Adrenal gland (tissue), 12 donors: ENCODE data around the gene MRPS12. TPM values are rescaled to one million over a fixed set of nuclear protein-coding genes. Genes with fewer than 3 reads are reported as not detected.

ENCODE experiments used
- DNase-seq, 7 donors: peaks; one replicate each; pipeline ENCODE4 v3.0.0-alpha.2; 2019 to 2020
- H3K27ac ChIP-seq, 5 donors: fragments of 200-600 bp; sonication (generic) in 4 of 5; 1 replicate in 3 of 5; 2 replicates in 2 of 5; pipeline versions ENCODE4 v1.5.1 to v1.8.0; 2016 to 2020; ENCODE audit warnings: mild to moderate bottlenecking in 1 of 5
- H3K27me3 ChIP-seq: fragments of 200-600 bp; 2 replicates; pipeline ENCODE4 v1.8.0; 2021
- H3K36me3 ChIP-seq, 2 donors: fragments of 200-600 bp; replicated peaks in 1 of 2; 1 replicate in 1 of 2; 2 replicates in 1 of 2; pipeline versions ENCODE4 v1.5.1 to v1.8.0; 2018 to 2022
- H3K4me1 ChIP-seq, 2 donors: fragments of 200-600 bp; replicated peaks in 1 of 2; 1 replicate in 1 of 2; 2 replicates in 1 of 2; pipeline versions ENCODE4 v1.5.1 to v1.8.0; 2018 to 2021
- H3K4me3 ChIP-seq, 4 donors: fragments of 200-600 bp; sonication (generic) in 3 of 4; one replicate each; pipeline ENCODE4 v1.5.1; 2016 to 2018
- H3K9me3 ChIP-seq, 3 donors: fragments of 200-600 bp; sonication (generic) in 1 of 3; replicated peaks in 1 of 3; 1 replicate in 2 of 3; 2 replicates in 1 of 3; pipeline versions ENCODE4 v1.5.1 to v1.8.0; 2016 to 2021
- POLR2A ChIP-seq, 2 donors: fragments of 450-650 bp; IDR thresholded peaks; one replicate each; pipeline ENCODE4 v1.6.1; 2017; ENCODE audit warnings: antibody characterized with exemption in 2 of 2, mild to moderate bottlenecking in 2 of 2, moderate library complexity in 1 of 2
- WGBS, 4 donors: extraction: QIAGEN DNeasy Blood & Tissue Kit in 2 of 4; methylation state at CpG; one replicate each; pipeline versions ENCODE4 v1.1.5 to v1.1.7; 2013 to 2017; 5-methylcytosine and 5-hydroxymethylcytosine counted together
- intact Hi-C, 2 donors: fragments of 100-400 bp; cut with DNase I; formaldehyde crosslinking; loops; one replicate each; pipeline versions ENCODE4 v1.14.1 to v1.15.0; 2022 to 2023
- polyA plus RNA-seq, 3 donors: library from polyadenylated mRNA; stranded (reverse); fragments of 200-250 nt in 2 of 3; fragments of 350-450 nt in 1 of 3; fragmentation: Illumina TruSeq in 1 of 3; extraction: RNeasy Lipid Tissue Mini Kit (QIAGEN cat#74804) in 1 of 3; gene quantifications; one replicate each; pipeline ENCODE4 v1.2.3, GENCODE V29; 2013 to 2014
- total RNA-seq, 9 donors: library from RNA; depleted of rRNA in 4 of 9; stranded (reverse); fragments of >200 nt in 4 of 9; fragments of 120-200 nt in 1 of 9; fragmentation: NEBNext Ultra II Directional in 1 of 9; extraction: Animal tissue kit (Norgen Biotek cat#: 25700) in 1 of 9; gene quantifications; one replicate each; pipeline versions ENCODE4 v1.1.0 to v1.2.4, GENCODE V29; 2013 to 2023
- TF ChIP-seq, protein P1 (sequence below), 6 experiments: fragments of 450-650 bp in 4 of 6; fragments of 200-600 bp in 2 of 6; sonication (generic) in 1 of 6; IDR thresholded peaks; 1 replicate in 5 of 6; 2 replicates in 1 of 6; pipeline versions ENCODE4 v1.5.1 to v1.8.0; 2016 to 2021; ENCODE audit warnings: antibody characterized with exemption in 6 of 6, mild to moderate bottlenecking in 2 of 6, moderate library complexity in 1 of 6
- donor health status: healthy with polysubstance abuse.
- donor health status: Bipolar disorder and iron deficiency.
- donor health status: DM: yes; HTN: yes; CAD: no.
- donor health status: DM: no; HTN: no; CAD: no.
- donor health status: DM: no; HTN: no; CAD: no.
- donor health status: DM: yes; HTN: yes; CAD: no.

Gene MRPS12
- total and polyA plus RNA-seq, 12 donors: 14.6 to 64.4 (median 43.3) TPM

- Histone ChIP-seq H3K27ac (peak overlapping the region in 3 of 5 donors; percentile 46 to 75 (median 48)), H3K27me3 (no peaks in the 10 kb centered on the region), H3K4me1 (peaks cover 6 to 14% of the 10 kb centered on the region in 2 donors), H3K4me3 (peak overlapping the region in 1 of 4 donors; percentile 35), H3K36me3 (peaks cover 0 to 36% of the 10 kb centered on the region in 2 donors), H3K9me3 (no peaks in the 10 kb centered on the region)
- DNase-seq: peak in 2 of 7 donors; percentile 32 to 39
- intact Hi-C loops: no loop called here
- 61 to 66% (median 65%) methylated on average over 4 to 5 of the region's 5 CpGs for WGBS, 4 donors
- no peak for TF ChIP-seq POLR2A (IDR thresholded peaks at IDR 0.05)
- TF ChIP-seq, protein P1, sequence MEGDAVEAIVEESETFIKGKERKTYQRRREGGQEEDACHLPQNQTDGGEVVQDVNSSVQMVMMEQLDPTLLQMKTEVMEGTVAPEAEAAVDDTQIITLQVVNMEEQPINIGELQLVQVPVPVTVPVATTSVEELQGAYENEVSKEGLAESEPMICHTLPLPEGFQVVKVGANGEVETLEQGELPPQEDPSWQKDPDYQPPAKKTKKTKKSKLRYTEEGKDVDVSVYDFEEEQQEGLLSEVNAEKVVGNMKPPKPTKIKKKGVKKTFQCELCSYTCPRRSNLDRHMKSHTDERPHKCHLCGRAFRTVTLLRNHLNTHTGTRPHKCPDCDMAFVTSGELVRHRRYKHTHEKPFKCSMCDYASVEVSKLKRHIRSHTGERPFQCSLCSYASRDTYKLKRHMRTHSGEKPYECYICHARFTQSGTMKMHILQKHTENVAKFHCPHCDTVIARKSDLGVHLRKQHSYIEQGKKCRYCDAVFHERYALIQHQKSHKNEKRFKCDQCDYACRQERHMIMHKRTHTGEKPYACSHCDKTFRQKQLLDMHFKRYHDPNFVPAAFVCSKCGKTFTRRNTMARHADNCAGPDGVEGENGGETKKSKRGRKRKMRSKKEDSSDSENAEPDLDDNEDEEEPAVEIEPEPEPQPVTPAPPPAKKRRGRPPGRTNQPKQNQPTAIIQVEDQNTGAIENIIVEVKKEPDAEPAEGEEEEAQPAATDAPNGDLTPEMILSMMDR (IDR thresholded peaks at IDR 0.05): no peak
These were observed 37.9 kb upstream of the MRPS12 start for GRCh38 chr19:38892841-38893240.

- WGBS, 4 donors: 38 to 60% (median 47%) methylated on average over 1 to 14 of the region's 14 CpGs
- peaks cover 0 to 31% of the 10 kb centered on the region in 2 donors for H3K36me3 ChIP-seq
These were observed 37.4 kb upstream of the MRPS12 start for GRCh38 chr19:38893341-38893771.

GRCh38 chr19:38894968-38895367 is 35.8 kb upstream of the MRPS12 start:
- Histone ChIP-seq H3K27me3 (no peaks in the 10 kb centered on the region), H3K9me3 (no peaks in the 10 kb centered on the region), H3K36me3 (peaks cover 0 to 15% of the 10 kb centered on the region in 2 donors), H3K4me1 (peaks cover 14 to 24% of the 10 kb centered on the region in 2 donors), H3K4me3 (no peak overlapping the region), H3K27ac (no peak overlapping the region)
- no peak for DNase-seq
- TF ChIP-seq, protein P1 (IDR thresholded peaks at IDR 0.05): no peak
- no peak for TF ChIP-seq POLR2A (IDR thresholded peaks at IDR 0.05)
- WGBS, 4 donors: 70 to 77% (median 73%) methylated on average over 9 of the region's 9 CpGs
- intact Hi-C loops: no loop called here

More at GRCh38 chr19:38893341-38893771, 37.4 kb upstream of the MRPS12 start:
- Histone ChIP-seq H3K4me1 (peaks cover 8 to 19% of the 10 kb centered on the region in 2 donors), H3K27ac (peak overlapping the region in 3 of 5 donors; percentile 46 to 75 (median 48)), H3K4me3 (peak overlapping the region in 1 of 4 donors; percentile 35), H3K9me3 (no peaks in the 10 kb centered on the region), H3K27me3 (no peaks in the 10 kb centered on the region)
- TF ChIP-seq POLR2A (IDR thresholded peaks at IDR 0.05): peak in 1 of 2 donors; percentile 15
- TF ChIP-seq, protein P1 (IDR thresholded peaks at IDR 0.05): no peak
- intact Hi-C loops: no loop called here
- peak; percentile 43 to 87 (median 75) for DNase-seq

DNA sequence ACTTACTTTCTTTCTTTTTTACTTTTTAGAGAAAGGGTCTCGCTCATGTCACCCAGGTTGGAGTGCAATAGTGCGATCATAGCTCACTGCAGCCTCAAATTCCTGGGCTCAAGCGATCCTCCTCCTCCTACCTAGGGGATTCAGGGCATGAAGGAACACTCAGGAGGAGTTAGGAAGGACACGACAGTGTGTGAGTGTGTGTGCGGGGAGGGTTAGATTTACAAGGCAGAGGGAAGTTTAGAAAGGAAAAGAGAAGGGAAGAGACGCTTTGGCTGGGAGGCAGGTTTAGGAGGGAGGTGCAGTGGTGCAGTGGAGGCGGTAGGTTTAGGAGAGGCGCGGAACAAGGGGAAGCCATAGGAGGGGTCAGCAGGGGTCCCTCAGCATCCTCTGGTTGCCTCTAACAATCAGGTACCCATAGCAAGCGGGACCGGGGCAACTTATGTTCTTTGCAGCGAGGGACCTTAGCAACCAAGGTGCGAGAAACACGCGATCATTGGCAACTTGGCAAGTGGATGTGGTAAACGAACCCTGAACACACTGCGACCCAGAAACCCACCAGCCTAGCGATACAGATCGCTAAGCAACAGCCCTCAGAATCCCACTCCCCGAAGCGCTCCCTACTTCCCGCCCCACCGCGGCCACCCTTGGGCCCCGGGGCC is 31.8 kb upstream of the MRPS12 start:
- H3K27me3 ChIP-seq: no peaks in the 10 kb centered on the region
- intact Hi-C loops: no loop called here
- H3K27ac ChIP-seq: peak overlapping the region; percentile 38 to 93 (median 79)
- WGBS, 4 donors: 7 to 10% (median 9%) methylated on average over 17 to 25 of the region's 25 CpGs
- no peak for TF ChIP-seq POLR2A (IDR thresholded peaks at IDR 0.05)
- TF ChIP-seq, protein P1 (IDR thresholded peaks at IDR 0.05): no peak
- H3K9me3 ChIP-seq: no peaks in the 10 kb centered on the region
- H3K4me3 ChIP-seq: peak overlapping the region; percentile 3 to 65 (median 52)
- peak in 2 of 7 donors; percentile 39 to 75 for DNase-seq
- no peaks in the 10 kb centered on the region for H3K36me3 ChIP-seq
- H3K4me1 ChIP-seq: peaks cover 14 to 30% of the 10 kb centered on the region in 2 donors
